Fibroblast of upper back skin (primary cell): ENCODE results near the gene HELB.

ENCODE experiments used
- DNase-seq: peaks from one replicate; pipeline ENCODE4 v3.0.0-alpha.2; 2013

The HELB gene

GRCh38 chr12:66367015-66367667, 64.8 kb downstream of the HELB start:
- no peak for DNase-seq

- DNase-seq: no peak
Measured at GRCh38 chr12:66371982-66372381, 69.7 kb downstream of the HELB start.

- DNase-seq: no peak
Measured at GRCh38 chr12:66375560-66375959, 73.3 kb downstream of the HELB start.

GRCh38 chr12:66379616-66380015, 77.3 kb downstream of the HELB start:
- DNase-seq: no peak

GRCh38 chr12:66380769-66381535, 78.7 kb downstream of the HELB start:
- DNase-seq: no peak

GRCh38 chr12:66387117-66387516, 84.8 kb downstream of the HELB start:
- no peak for DNase-seq
